ENCODE measurements around the gene UMAD1.

UMAD1 gene

GRCh38 chr7:7665031-7665430 is 24.5 kb downstream of the UMAD1 start:
- no peaks in the 10 kb centered on the region for H3K36me3 ChIP-seq (replicated peaks)
- no peak overlapping the region for H3K4me3 ChIP-seq (ENCODE audit: low read depth, low read length)
- DNase-seq: no peak
- in situ Hi-C loops (cut with HindIII; ENCODE audit: low pct_ligation_motif_present, low sequenced_read_pairs): no loop called here
- H3K27me3 ChIP-seq (replicated peaks): no peaks in the 10 kb centered on the region
- no peak for TF ChIP-seq CTCF (IDR thresholded peaks at IDR 0.05; ENCODE audit: low read depth, low read length, missing control alignments)
- no peak overlapping the region for H3K27ac ChIP-seq

- H3K4me3 ChIP-seq (ENCODE audit: low read depth, low read length): no peak overlapping the region
- DNase-seq: no peak
- H3K36me3 ChIP-seq (replicated peaks): no peaks in the 10 kb centered on the region
- in situ Hi-C loops (cut with HindIII; ENCODE audit: low pct_ligation_motif_present, low sequenced_read_pairs): no loop called here
- no peak for TF ChIP-seq CTCF (IDR thresholded peaks at IDR 0.05; ENCODE audit: low read depth, low read length, missing control alignments)
- no peak overlapping the region for H3K27ac ChIP-seq
- no peaks in the 10 kb centered on the region for H3K27me3 ChIP-seq (replicated peaks)
Observed at GRCh38 chr7:7667187-7667586, 26.6 kb downstream of the UMAD1 start.

DNA sequence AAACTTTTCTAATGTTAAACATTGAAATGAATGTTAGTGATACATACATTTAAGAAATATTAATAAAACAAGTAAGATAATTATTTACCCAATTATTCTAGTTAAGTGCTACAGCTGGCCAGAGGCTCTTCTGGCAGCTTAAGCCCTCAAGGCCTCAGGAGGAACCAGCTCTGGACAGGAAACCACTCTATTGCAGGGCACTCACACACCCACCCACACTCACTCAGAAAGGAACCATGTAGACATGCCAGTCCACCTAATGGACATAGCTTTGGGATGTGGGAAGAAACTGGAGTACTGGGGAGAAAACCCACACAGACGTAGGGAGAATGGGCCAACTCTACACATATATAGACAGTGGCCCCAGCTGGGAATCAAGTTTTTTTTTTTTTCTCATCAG is 28.2 kb downstream of the UMAD1 start:
- Histone ChIP-seq H3K27me3 (replicated peaks) (no peaks in the 10 kb centered on the region), H3K27ac (no peak overlapping the region), H3K4me3 (ENCODE audit: low read depth, low read length) (no peak overlapping the region), H3K36me3 (replicated peaks) (no peaks in the 10 kb centered on the region)
- in situ Hi-C loops (cut with HindIII; ENCODE audit: low pct_ligation_motif_present, low sequenced_read_pairs): no loop called here
- DNase-seq: no peak
- no peak for TF ChIP-seq CTCF (IDR thresholded peaks at IDR 0.05; ENCODE audit: low read depth, low read length, missing control alignments)

GRCh38 chr7:7670490-7670889 is 29.9 kb downstream of the UMAD1 start:
- no peak overlapping the region for H3K27ac ChIP-seq
- TF ChIP-seq CTCF (IDR thresholded peaks at IDR 0.05; ENCODE audit: low read depth, low read length, missing control alignments): no peak
- H3K27me3 ChIP-seq (replicated peaks): no peaks in the 10 kb centered on the region
- in situ Hi-C loops (cut with HindIII; ENCODE audit: low pct_ligation_motif_present, low sequenced_read_pairs): no loop called here
- no peak for DNase-seq
- no peak overlapping the region for H3K4me3 ChIP-seq (ENCODE audit: low read depth, low read length)
- no peaks in the 10 kb centered on the region for H3K36me3 ChIP-seq (replicated peaks)

- no peak for TF ChIP-seq CTCF (IDR thresholded peaks at IDR 0.05; ENCODE audit: low read depth, low read length, missing control alignments)
- H3K27me3 ChIP-seq (replicated peaks): no peaks in the 10 kb centered on the region
- no peak overlapping the region for H3K27ac ChIP-seq
- in situ Hi-C loops (cut with HindIII; ENCODE audit: low pct_ligation_motif_present, low sequenced_read_pairs): no loop called here
- no peaks in the 10 kb centered on the region for H3K36me3 ChIP-seq (replicated peaks)
- no peak overlapping the region for H3K4me3 ChIP-seq (ENCODE audit: low read depth, low read length)
- DNase-seq: no peak
Observed at GRCh38 chr7:7671361-7671760, 30.8 kb downstream of the UMAD1 start.

GRCh38 chr7:7672545-7673239 is 32.1 kb downstream of the UMAD1 start:
- H3K4me3 ChIP-seq (ENCODE audit: low read depth, low read length): no peak overlapping the region
- no peak for DNase-seq
- H3K36me3 ChIP-seq (replicated peaks): no peaks in the 10 kb centered on the region
- in situ Hi-C loops (cut with HindIII; ENCODE audit: low pct_ligation_motif_present, low sequenced_read_pairs): no loop called here
- TF ChIP-seq CTCF (IDR thresholded peaks at IDR 0.05; ENCODE audit: low read depth, low read length, missing control alignments): no peak
- no peaks in the 10 kb centered on the region for H3K27me3 ChIP-seq (replicated peaks)
- H3K27ac ChIP-seq: no peak overlapping the region
